ENCODE measurements around the gene SLC13A1. TPM values are rescaled to one million over a fixed set of nuclear protein-coding genes. Genes with fewer than 3 reads are reported as not detected.

SLC13A1 gene
- total and polyA plus RNA-seq, 9 donors = 0.10 to 0.24 TPM; not detected in 7

GRCh38 chr7:123211545-123211944 is 11.8 kb upstream of the SLC13A1 start:
- Histone ChIP-seq H3K9me3 (no peaks in the 10 kb centered on the region), H3K36me3 (no peaks in the 10 kb centered on the region), H3K27me3 (no peaks in the 10 kb centered on the region), H3K4me1 (ENCODE audit: insufficient read depth) (no peaks in the 10 kb centered on the region), H3K4me3 (no peak overlapping the region), H3K27ac (no peak overlapping the region)
- 96 to 97% (median 97%) methylated on average over 2 of the region's 2 CpGs for WGBS, 3 donors
- TF ChIP-seq POLR2A (IDR thresholded peaks at IDR 0.05) = no peak
- no peak for TF ChIP-seq CTCF (IDR thresholded peaks at IDR 0.05)
- TF ChIP-seq EP300 (IDR thresholded peaks at IDR 0.05) = no peak
- intact Hi-C loops (cut with DNase I) = loop anchor here in 1 of 4 donors (5.0 kb wide), 1 partner anchor 374 kb away; no protein-coding TSS in a partner anchor
- DNase-seq = no peak

- intact Hi-C loops (cut with DNase I) = loop anchor here in 1 of 4 donors (5.0 kb wide), 1 partner anchor 374 kb away; no protein-coding TSS in a partner anchor
- Histone ChIP-seq H3K36me3 (no peaks in the 10 kb centered on the region), H3K4me3 (no peak overlapping the region), H3K4me1 (ENCODE audit: insufficient read depth) (no peaks in the 10 kb centered on the region), H3K27ac (no peak overlapping the region), H3K9me3 (no peaks in the 10 kb centered on the region), H3K27me3 (no peaks in the 10 kb centered on the region)
- TF ChIP-seq POLR2A (IDR thresholded peaks at IDR 0.05) (no peak), CTCF (IDR thresholded peaks at IDR 0.05) (no peak), EP300 (IDR thresholded peaks at IDR 0.05) (no peak)
- no peak for DNase-seq
- 77 to 84% (median 81%) methylated on average over 5 of the region's 5 CpGs for WGBS, 3 donors
These were observed 11.2 kb upstream of the SLC13A1 start for GRCh38 chr7:123210986-123211385.

GRCh38 chr7:123209786-123210185 is 10.0 kb upstream of the SLC13A1 start:
- Histone ChIP-seq H3K4me3 (no peak overlapping the region), H3K27ac (no peak overlapping the region), H3K4me1 (ENCODE audit: insufficient read depth) (no peaks in the 10 kb centered on the region), H3K9me3 (no peaks in the 10 kb centered on the region), H3K27me3 (no peaks in the 10 kb centered on the region), H3K36me3 (no peaks in the 10 kb centered on the region)
- DNase-seq = no peak
- intact Hi-C loops (cut with DNase I) = loop anchor here in 1 of 4 donors (5.0 kb wide), 1 partner anchor 372 kb away; no protein-coding TSS in a partner anchor
- TF ChIP-seq POLR2A (IDR thresholded peaks at IDR 0.05) (no peak), CTCF (IDR thresholded peaks at IDR 0.05) (no peak), EP300 (IDR thresholded peaks at IDR 0.05) (no peak)
- 23 to 34% (median 24%) methylated on average over 3 of the region's 3 CpGs for WGBS, 3 donors

DNA sequence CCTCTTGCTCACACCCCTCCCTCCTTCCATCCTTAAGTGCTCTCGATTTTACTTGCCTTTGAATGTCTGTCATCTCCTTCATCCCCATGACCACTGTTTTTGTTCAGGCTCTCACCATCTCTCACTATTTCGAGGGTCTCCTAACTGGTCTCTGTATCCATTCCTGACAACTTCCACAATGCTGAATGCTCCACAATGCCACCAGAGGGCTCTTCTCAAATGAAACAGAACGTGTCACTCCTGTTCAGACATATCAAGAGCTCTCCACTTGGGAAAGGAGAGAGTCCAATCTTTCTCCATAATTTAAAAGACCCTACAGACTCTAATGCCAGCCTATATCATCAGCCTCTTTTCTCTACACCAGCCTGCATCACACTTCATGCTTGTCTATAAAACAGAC is 9.0 kb upstream of the SLC13A1 start:
- H3K36me3 ChIP-seq = no peaks in the 10 kb centered on the region
- H3K27ac ChIP-seq = no peak overlapping the region
- no peak for DNase-seq
- TF ChIP-seq POLR2A (IDR thresholded peaks at IDR 0.05) = no peak
- no peak for TF ChIP-seq EP300 (IDR thresholded peaks at IDR 0.05)
- TF ChIP-seq CTCF (IDR thresholded peaks at IDR 0.05) = no peak
- WGBS, 3 donors = 57 to 70% (median 60%) methylated on average over 3 of the region's 3 CpGs
- no peaks in the 10 kb centered on the region for H3K4me1 ChIP-seq (ENCODE audit: insufficient read depth)
- H3K9me3 ChIP-seq = no peaks in the 10 kb centered on the region
- no peaks in the 10 kb centered on the region for H3K27me3 ChIP-seq
- H3K4me3 ChIP-seq = no peak overlapping the region
- intact Hi-C loops (cut with DNase I) = no loop called here
